Measurements from ENCODE around the gene RGS12. TPM values are rescaled to one million over a fixed set of nuclear protein-coding genes. Genes with fewer than 3 reads are reported as not detected.

Gene RGS12
- total RNA-seq, 4 donors from 2014 or later: 11.3 to 27.6 (median 14.6) TPM

- ATAC-seq (ENCODE audit: low FRiP score) (no peak), DNase-seq (ENCODE audit: low spot score) (no peak)
- no peak for TF ChIP-seq CTCF (IDR thresholded peaks at IDR 0.05)
Observed at GRCh38 chr4:3310301-3311094, 17.7 kb downstream of the RGS12 start.

DNA sequence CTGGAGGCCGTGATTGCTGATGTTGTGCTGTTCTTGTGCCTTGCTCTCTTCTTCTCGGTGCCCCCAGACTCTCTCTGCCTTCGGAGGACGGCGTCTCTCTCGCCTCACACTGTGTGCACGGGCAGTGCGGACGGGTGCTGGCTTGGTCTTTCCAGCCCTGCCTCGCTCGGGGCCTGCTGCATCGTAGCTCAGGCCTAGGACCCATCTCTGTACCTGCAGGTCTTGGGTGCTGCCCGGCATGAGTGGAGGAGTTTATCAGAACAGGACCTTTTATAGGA is 18.2 kb downstream of the RGS12 start:
- DNase-seq (ENCODE audit: low spot score) (no peak), ATAC-seq (ENCODE audit: low FRiP score) (no peak)
- TF ChIP-seq CTCF (IDR thresholded peaks at IDR 0.05): no peak

GRCh38 chr4:3311489-3312171 is 18.8 kb downstream of the RGS12 start:
- TF ChIP-seq CTCF (IDR thresholded peaks at IDR 0.05): no peak
- ATAC-seq (ENCODE audit: low FRiP score) (no peak), DNase-seq (ENCODE audit: low spot score) (no peak)

DNA sequence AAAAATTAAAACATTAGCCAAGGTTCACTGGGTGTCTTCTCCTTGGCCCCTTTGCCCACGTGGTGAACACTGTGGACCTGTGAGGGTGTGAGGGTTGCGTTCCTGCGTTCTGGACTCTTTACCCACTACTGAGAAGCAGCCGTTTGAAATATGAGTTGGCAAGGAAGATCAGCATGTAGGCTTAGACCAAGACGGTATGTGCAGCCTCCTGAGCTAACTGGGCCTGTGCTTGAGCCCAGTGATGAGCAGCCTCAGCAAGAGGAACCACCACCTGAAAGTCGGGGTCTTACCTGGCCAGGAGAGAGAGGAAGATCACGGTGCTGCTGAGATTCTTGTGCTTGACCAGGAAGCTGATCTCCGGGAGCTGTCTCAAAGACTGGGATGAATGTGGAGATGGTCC is 19.5 kb downstream of the RGS12 start:
- ATAC-seq (ENCODE audit: low FRiP score): no peak
- TF ChIP-seq CTCF (IDR thresholded peaks at IDR 0.05): no peak
- DNase-seq (ENCODE audit: low spot score): no peak

GRCh38 chr4:3313139-3313538 is 20.3 kb downstream of the RGS12 start:
- DNase-seq (ENCODE audit: low spot score): no peak
- no peak for TF ChIP-seq CTCF (IDR thresholded peaks at IDR 0.05)
- ATAC-seq (ENCODE audit: low FRiP score): no peak

GRCh38 chr4:3313556-3314228 is 20.9 kb downstream of the RGS12 start:
- ATAC-seq (ENCODE audit: low FRiP score) (no peak), DNase-seq (ENCODE audit: low spot score) (no peak)
- TF ChIP-seq CTCF (IDR thresholded peaks at IDR 0.05): no peak
